SK-N-SH (cell line): ENCODE measurements around the gene ZNRF1. TPM values are rescaled to one million over a fixed set of nuclear protein-coding genes. Genes with fewer than 3 reads are reported as not detected.
A peak's percentile ranks its signal among the peaks of the same experiment; 100 is the strongest.

Experiments used
- CTCF ChIA-PET: fragments of 300-600, 350-600 bp; formaldehyde crosslinking; extraction: SDS; loops from one replicate; lab custom pipeline; 2021; lab: Yijun Ruan, JAX
- POLR2A ChIA-PET: fragments of 350-600 bp; sonication (Branson Sonifier 250); formaldehyde crosslinking; extraction: SDS; loops from one replicate; lab custom pipeline; 2020; ENCODE audit warnings: antibody characterized with exemption, inconsistent platforms; lab: Yijun Ruan, JAX
- DNase-seq: peaks from one replicate; pipeline ENCODE4 v3.0.0; 2012
- H2AFZ ChIP-seq: fragments of 200-600 bp; sonication (generic); 2 replicates; pipeline ENCODE4 v1.8.1; 2016; ENCODE audit warnings: antibody characterized with exemption, mild to moderate bottlenecking, low read depth
- H3F3A ChIP-seq: fragments of 200-600 bp; sonication (generic); replicated peaks from 2 replicates; pipeline ENCODE3; 2016; ENCODE audit warnings: antibody characterized with exemption, mild to moderate bottlenecking; ENCODE audit not compliant: insufficient read depth
- H3K27ac ChIP-seq, 2 experiments: fragments of 200-500 bp in 1 of 2; fragments of 200-600 bp in 1 of 2; sonication (Bioruptor generic) in 1 of 2; sonication (generic), shearing (Covaris generic) in 1 of 2; 2 replicates each; pipeline versions ENCODE4 v1.5.1 to v1.6.1; 2014 to 2016; ENCODE audit warnings: low read depth in 2 of 2, inconsistent platforms in 1 of 2, low read length in 1 of 2, mild to moderate bottlenecking in 1 of 2, mixed read lengths in 1 of 2
- H3K27me3 ChIP-seq: fragments of 200-600 bp; sonication (generic), shearing (Covaris generic); 2 replicates; pipeline ENCODE4 v1.6.1; 2016; ENCODE audit warnings: mixed run types; ENCODE audit not compliant: insufficient read depth
- H3K36me3 ChIP-seq, 2 experiments: fragments of 200-500 bp in 1 of 2; fragments of 200-600 bp in 1 of 2; sonication (Bioruptor generic) in 1 of 2; sonication (generic) in 1 of 2; replicated peaks in 1 of 2; 2 replicates each; pipeline versions ENCODE3 to v1.5.1; 2014 to 2016; ENCODE audit warnings: low read length in 1 of 2, mild to moderate bottlenecking in 1 of 2; ENCODE audit not compliant: insufficient read depth in 2 of 2, control insufficient read depth in 1 of 2
- H3K4me1 ChIP-seq, 2 experiments: fragments of 200-500 bp in 1 of 2; fragments of 200-600 bp in 1 of 2; sonication (Bioruptor generic) in 1 of 2; sonication (generic), shearing (Covaris generic) in 1 of 2; 2 replicates each; pipeline versions ENCODE4 v1.5.1 to v1.6.1; 2014 to 2016; ENCODE audit warnings: low read depth in 1 of 2, low read length in 1 of 2, mixed run types in 1 of 2; ENCODE audit not compliant: insufficient read depth in 2 of 2, control insufficient read depth in 1 of 2
- H3K4me2 ChIP-seq: fragments of 200-600 bp; sonication (generic), shearing (Covaris generic); 2 replicates; pipeline ENCODE4 v1.6.1; 2017; ENCODE audit warnings: mixed run types
- H3K4me3 ChIP-seq, 2 experiments: fragments of 200-500 bp in 1 of 2; fragments of 200-600 bp in 1 of 2; sonication (Bioruptor generic) in 1 of 2; sonication (generic), shearing (Covaris generic) in 1 of 2; 2 replicates each; pipeline versions ENCODE4 v1.5.1 to v1.8.1; 2014 to 2016; ENCODE audit warnings: low read depth in 2 of 2, inconsistent platforms in 1 of 2, low read length in 1 of 2, mild to moderate bottlenecking in 1 of 2, mixed read lengths in 1 of 2, moderate library complexity in 1 of 2
- H3K79me2 ChIP-seq: fragments of 200-600 bp; sonication (generic); 2 replicates; pipeline ENCODE4 v1.8.1; 2017; ENCODE audit warnings: mild to moderate bottlenecking; ENCODE audit not compliant: insufficient read depth
- H3K9ac ChIP-seq: fragments of 200-600 bp; sonication (generic); 2 replicates; pipeline ENCODE4 v1.6.1; 2017; ENCODE audit warnings: mixed run types
- H3K9me2 ChIP-seq: fragments of 200-600 bp; sonication (generic); 2 replicates; pipeline ENCODE4 v1.6.1; 2017; ENCODE audit warnings: mixed run types
- H3K9me3 ChIP-seq: fragments of 200-600 bp; sonication (generic); 2 replicates; pipeline ENCODE4 v1.6.1; 2017; ENCODE audit warnings: mixed run types, mild to moderate bottlenecking, moderate library complexity
- H4K20me1 ChIP-seq: fragments of 200-600 bp; sonication (generic); 2 replicates; pipeline ENCODE4 v1.6.1; 2017; ENCODE audit warnings: mild to moderate bottlenecking, mixed run types; ENCODE audit not compliant: insufficient read depth
- CHD2 ChIP-seq: fragments of 150-350 bp; IDR thresholded peaks from 2 replicates; pipeline ENCODE4 v1.6.1; 2018; ENCODE audit warnings: low read length; ENCODE audit not compliant: partially characterized antibody
- CTCF ChIP-seq: fragments of 200-600 bp; sonication (generic); IDR thresholded peaks from 2 replicates; pipeline ENCODE4 v1.6.1; 2017; ENCODE audit warnings: antibody characterized with exemption, mild to moderate bottlenecking, moderate library complexity
- EZH2phosphoT487 ChIP-seq: fragments of 200-600 bp; sonication (generic); IDR thresholded peaks from 2 replicates; pipeline ENCODE4 v1.6.1; 2017; ENCODE audit warnings: low read depth, mixed run types, mild to moderate bottlenecking, antibody characterized with exemption, moderate library complexity, borderline replicate concordance
- FOXM1 ChIP-seq: IDR thresholded peaks from 2 replicates; pipeline ENCODE4 v1.4.0; 2012; ENCODE audit warnings: low read depth, mild to moderate bottlenecking
- GABPA ChIP-seq: IDR thresholded peaks from 2 replicates; pipeline ENCODE4 v1.4.0; 2012; ENCODE audit warnings: low read depth, mild to moderate bottlenecking
- MAX ChIP-seq: IDR thresholded peaks from 2 replicates; pipeline ENCODE4 v1.4.0; 2012; ENCODE audit warnings: low read depth
- MXI1 ChIP-seq: IDR thresholded peaks from 2 replicates; pipeline ENCODE4 v1.6.1; 2012; ENCODE audit warnings: mild to moderate bottlenecking, low read depth, low read length, improper control_type of control experiment
- POLR2AphosphoS5 ChIP-seq: IDR thresholded peaks from 2 replicates; pipeline ENCODE4 v1.6.1; 2012; ENCODE audit warnings: low read depth, low read length
- RAD21 ChIP-seq: IDR thresholded peaks from 2 replicates; pipeline ENCODE4 v1.6.1; 2012; ENCODE audit warnings: mild to moderate bottlenecking, low read length
- REST ChIP-seq: IDR thresholded peaks from 2 replicates; pipeline ENCODE4 v1.6.1; 2012; ENCODE audit warnings: mild to moderate bottlenecking, low read depth, low read length, moderate library complexity
- RFX5 ChIP-seq: IDR thresholded peaks from 2 replicates; pipeline ENCODE4 v1.6.1; 2012; ENCODE audit warnings: mild to moderate bottlenecking, improper control_type of control experiment, low read length
- RXRA ChIP-seq: IDR thresholded peaks from 2 replicates; pipeline ENCODE4 v1.4.0; 2012; ENCODE audit warnings: low read depth, mild to moderate bottlenecking, borderline replicate concordance
- SMC3 ChIP-seq: IDR thresholded peaks from 2 replicates; pipeline ENCODE4 v1.6.1; 2012; ENCODE audit warnings: low read depth, low read length, improper control_type of control experiment
- TAF1 ChIP-seq: IDR thresholded peaks from 2 replicates; pipeline ENCODE4 v1.6.1; 2012; ENCODE audit warnings: low read depth, mild to moderate bottlenecking, low read length, moderate library complexity, borderline replicate concordance
- USF1 ChIP-seq: IDR thresholded peaks from 2 replicates; pipeline ENCODE4 v1.4.0; 2012; ENCODE audit warnings: low read depth, borderline replicate concordance
- USF2 ChIP-seq: fragments of 150-350 bp; IDR thresholded peaks from 2 replicates; pipeline ENCODE4 v1.6.1; 2017; ENCODE audit warnings: antibody characterized with exemption, low read length, low read depth, borderline replicate concordance
- WGBS: methylation state at CpG from one replicate; pipeline ENCODE4 v1.1.6; 2017; ENCODE audit warnings: low lambda C conversion rate; 5-methylcytosine and 5-hydroxymethylcytosine counted together
- polyA plus RNA-seq, 3 experiments: library from polyadenylated mRNA; depleted of rRNA; stranded (reverse); fragments of >200 nt; gene quantifications; 2 replicates each; pipeline ENCODE4 v1.2.3, GENCODE V29; 2012

The ZNRF1 gene
- polyA plus RNA-seq, 1 of the 3 experiments (the other 2 are of a cell fraction) = 23.7 TPM

GRCh38 chr16:75026892-75027391 lies 28.1 kb downstream of the ZNRF1 start (continued):
- TF ChIP-seq REST (no peak), RAD21 (no peak)

GRCh38 chr16:75027520-75028300 lies 28.9 kb downstream of the ZNRF1 start:
- H3K27ac ChIP-seq = peak overlapping the region in 1 of 2 experiments; percentile 5; a peak in 2 of 4 replicates
- H3K4me2 ChIP-seq = no peak overlapping the region
- H3K79me2 ChIP-seq = peaks cover 96% of the 10 kb centered on the region
- WGBS = 92% methylated on average over 6 of the region's 6 CpGs
- CTCF ChIA-PET = interaction anchor here (0.9 kb wide), 1 partner anchor 68 kb away, joined by 3 read pairs; no protein-coding TSS in a partner anchor
- no peak for DNase-seq
- H3K9ac ChIP-seq = no peak overlapping the region
- H3K4me3 ChIP-seq = no peak overlapping the region
- H3K9me2 ChIP-seq = no peaks in the 10 kb centered on the region
- H4K20me1 ChIP-seq = no peaks in the 10 kb centered on the region
- TF ChIP-seq EZH2phosphoT487 (no peak), CTCF (no peak), RAD21 (no peak), RFX5 (no peak), MAX (no peak), RXRA (no peak), GABPA (no peak), MXI1 (no peak), USF2 (no peak), SMC3 (no peak), USF1 (no peak), CHD2 (no peak), POLR2AphosphoS5 (no peak), FOXM1 (no peak), TAF1 (no peak)
- no peak overlapping the region for H2AFZ ChIP-seq
- peaks cover 30% of the 10 kb centered on the region for H3F3A ChIP-seq
- H3K27me3 ChIP-seq = no peaks in the 10 kb centered on the region
- H3K9me3 ChIP-seq = no peaks in the 10 kb centered on the region
- no peaks in the 10 kb centered on the region for H3K36me3 ChIP-seq
- peaks cover 0 to 19% of the 10 kb centered on the region in 2 experiments; a peak in 2 of 4 replicates for H3K4me1 ChIP-seq
- POLR2A ChIA-PET = no interaction called here
